NCI-H2227 (cell line): ENCODE data around the gene TMEM169.

Experiments
- DNase-seq: peaks from one replicate; lab custom pipeline; 2025; ENCODE audit not compliant: unreplicated experiment; lab: John Stamatoyannopoulos, UW

Gene TMEM169

GRCh38 chr2:216103213-216103612 is 21.5 kb downstream of the TMEM169 start:
- no peak for DNase-seq

GRCh38 chr2:216104691-216105090 is 23.0 kb downstream of the TMEM169 start:
- no peak for DNase-seq

GRCh38 chr2:216107320-216107719 is 25.6 kb downstream of the TMEM169 start:
- DNase-seq = no peak

- DNase-seq = peak; percentile 81
Observed at GRCh38 chr2:216107760-216108159, 26.0 kb downstream of the TMEM169 start.

- DNase-seq = peak; percentile 67
Observed at GRCh38 chr2:216108310-216108966, 26.7 kb downstream of the TMEM169 start.

- peak; percentile 100 for DNase-seq
Observed at GRCh38 chr2:216108967-216109921, 27.5 kb downstream of the TMEM169 start, which contains the start of gene XRCC5. Gene XRCC5 (plus strand): TSS chr2:216109348. CDS start chr2:216109437, 89 bp downstream.

- DNase-seq = peak; percentile 35
Observed at GRCh38 chr2:216109962-216110614, 28.4 kb downstream of the TMEM169 start.

- no peak for DNase-seq
Observed at GRCh38 chr2:216110620-216111019, 28.9 kb downstream of the TMEM169 start.

- DNase-seq = no peak
Observed at GRCh38 chr2:216111122-216111521, 29.4 kb downstream of the TMEM169 start.

GRCh38 chr2:216112926-216113325 is 31.2 kb downstream of the TMEM169 start:
- DNase-seq = no peak

GRCh38 chr2:216113572-216113971 is 31.9 kb downstream of the TMEM169 start:
- no peak for DNase-seq

- DNase-seq = no peak
Observed at GRCh38 chr2:216114382-216114713, 32.6 kb downstream of the TMEM169 start.

- DNase-seq = peak; percentile 100
Observed at GRCh38 chr2:216114714-216115531, 33.2 kb downstream of the TMEM169 start.

- no peak for DNase-seq
Observed at GRCh38 chr2:216116418-216116817, 34.7 kb downstream of the TMEM169 start.

- no peak for DNase-seq
Observed at GRCh38 chr2:216117561-216118340, 36.0 kb downstream of the TMEM169 start.

GRCh38 chr2:216118474-216118873 is 36.8 kb downstream of the TMEM169 start:
- no peak for DNase-seq

GRCh38 chr2:216119146-216119545 is 37.4 kb downstream of the TMEM169 start:
- DNase-seq = no peak

GRCh38 chr2:216119986-216120385 is 38.3 kb downstream of the TMEM169 start:
- DNase-seq = no peak

GRCh38 chr2:216121255-216121654 is 39.5 kb downstream of the TMEM169 start:
- no peak for DNase-seq

- DNase-seq = no peak
Observed at GRCh38 chr2:216126943-216127342, 45.2 kb downstream of the TMEM169 start.
